Esophagus (tissue), 2 donors: ENCODE data around the gene MYO16. TPM values are rescaled to one million over a fixed set of nuclear protein-coding genes. Genes with fewer than 3 reads are reported as not detected.

Source experiments
- H3K27ac ChIP-seq, 2 donors: one replicate each; pipeline ENCODE4 v1.5.1; 2013; ENCODE audit warnings: low read depth in 2 of 2, mild to moderate bottlenecking in 2 of 2, inconsistent platforms in 1 of 2, low read length in 1 of 2, moderate library complexity in 1 of 2
- H3K27me3 ChIP-seq, 2 donors: one replicate each; pipeline ENCODE4 v1.6.1; 2013; ENCODE audit warnings: low read length in 2 of 2, control low read depth in 1 of 2, mild to moderate bottlenecking in 1 of 2; ENCODE audit not compliant: insufficient read depth in 2 of 2, control insufficient read depth in 1 of 2
- H3K36me3 ChIP-seq, 2 donors: one replicate each; pipeline ENCODE4 v1.6.1; 2013; ENCODE audit warnings: low read length in 1 of 2; ENCODE audit not compliant: control insufficient read depth in 2 of 2, insufficient read depth in 2 of 2
- H3K4me1 ChIP-seq, 2 donors: one replicate each; pipeline ENCODE4 v1.6.1; 2013; ENCODE audit warnings: low read length in 1 of 2; ENCODE audit not compliant: control insufficient read depth in 2 of 2, insufficient read depth in 2 of 2
- H3K4me3 ChIP-seq, 2 donors: one replicate each; pipeline ENCODE4 v1.5.1; 2013; ENCODE audit warnings: low read length in 2 of 2, mild to moderate bottlenecking in 2 of 2, low read depth in 1 of 2, moderate library complexity in 1 of 2
- H3K9me3 ChIP-seq, 2 donors: one replicate each; pipeline ENCODE4 v1.6.1; 2013; ENCODE audit warnings: mild to moderate bottlenecking in 2 of 2, low read depth in 1 of 2, low read length in 1 of 2, moderate library complexity in 1 of 2; ENCODE audit not compliant: control insufficient read depth in 2 of 2, insufficient read depth in 1 of 2
- WGBS, 2 donors: extraction: QIAGEN DNeasy Blood & Tissue Kit; methylation state at CpG; one replicate each; pipeline ENCODE4 v1.1.7; 2013; 5-methylcytosine and 5-hydroxymethylcytosine counted together
- polyA plus RNA-seq, 2 donors: library from polyadenylated mRNA; stranded (reverse); fragments of 200-250 nt; gene quantifications; one replicate each; pipeline ENCODE4 v1.2.3, GENCODE V29; 2013
- donor health status: healthy with polysubstance abuse.
- donor health status: Bipolar disorder and iron deficiency.

The MYO16 gene
- polyA plus RNA-seq, 2 donors = 0.06 to 0.18 TPM

- Histone ChIP-seq H3K9me3 (peaks cover 0 to 3% of the 10 kb centered on the region in 2 donors), H3K27me3 (no peaks in the 10 kb centered on the region), H3K27ac (no peak overlapping the region), H3K4me3 (no peak overlapping the region), H3K4me1 (no peaks in the 10 kb centered on the region), H3K36me3 (no peaks in the 10 kb centered on the region)
- WGBS, 2 donors = 80 to 86% methylated on average over 3 of the region's 3 CpGs
Measured at GRCh38 chr13:108677806-108678205, 48.4 kb downstream of the MYO16 start.

- peaks cover 0 to 3% of the 10 kb centered on the region in 2 donors for H3K9me3 ChIP-seq
- H3K4me3 ChIP-seq = no peak overlapping the region
- WGBS, 2 donors = 53 to 77% methylated on average over 1 of the region's 1 CpG
- H3K27me3 ChIP-seq = no peaks in the 10 kb centered on the region
- H3K4me1 ChIP-seq = no peaks in the 10 kb centered on the region
- H3K27ac ChIP-seq = no peak overlapping the region
- no peaks in the 10 kb centered on the region for H3K36me3 ChIP-seq
Measured at GRCh38 chr13:108680011-108680410, 50.6 kb downstream of the MYO16 start.

- no peak overlapping the region for H3K4me3 ChIP-seq
- H3K27me3 ChIP-seq = no peaks in the 10 kb centered on the region
- peaks cover 0 to 3% of the 10 kb centered on the region in 2 donors for H3K9me3 ChIP-seq
- no peak overlapping the region for H3K27ac ChIP-seq
- 67 to 81% methylated on average over 8 of the region's 8 CpGs for WGBS, 2 donors
- H3K4me1 ChIP-seq = no peaks in the 10 kb centered on the region
- no peaks in the 10 kb centered on the region for H3K36me3 ChIP-seq
Measured at GRCh38 chr13:108681986-108682575, 52.7 kb downstream of the MYO16 start.

- peaks cover 0 to 3% of the 10 kb centered on the region in 2 donors for H3K9me3 ChIP-seq
- H3K27ac ChIP-seq = no peak overlapping the region
- H3K36me3 ChIP-seq = no peaks in the 10 kb centered on the region
- WGBS, 2 donors = 76 to 84% methylated on average over 4 of the region's 4 CpGs
- no peaks in the 10 kb centered on the region for H3K27me3 ChIP-seq
- no peak overlapping the region for H3K4me3 ChIP-seq
- no peaks in the 10 kb centered on the region for H3K4me1 ChIP-seq
Measured at GRCh38 chr13:108682714-108683113, 53.3 kb downstream of the MYO16 start.

GRCh38 chr13:108686027-108686426, 56.6 kb downstream of the MYO16 start:
- no peaks in the 10 kb centered on the region for H3K36me3 ChIP-seq
- no peaks in the 10 kb centered on the region for H3K9me3 ChIP-seq
- no peaks in the 10 kb centered on the region for H3K4me1 ChIP-seq
- no peak overlapping the region for H3K27ac ChIP-seq
- 78 to 86% methylated on average over 5 of the region's 5 CpGs for WGBS, 2 donors
- no peak overlapping the region for H3K4me3 ChIP-seq
- no peaks in the 10 kb centered on the region for H3K27me3 ChIP-seq

- WGBS, 2 donors = 87 to 96% methylated on average over 1 of the region's 1 CpG
- no peak overlapping the region for H3K27ac ChIP-seq
- no peaks in the 10 kb centered on the region for H3K27me3 ChIP-seq
- H3K4me3 ChIP-seq = no peak overlapping the region
- H3K4me1 ChIP-seq = no peaks in the 10 kb centered on the region
- no peaks in the 10 kb centered on the region for H3K36me3 ChIP-seq
- H3K9me3 ChIP-seq = no peaks in the 10 kb centered on the region
Measured at GRCh38 chr13:108690726-108691125, 61.3 kb downstream of the MYO16 start.

- Histone ChIP-seq H3K4me3 (no peak overlapping the region), H3K36me3 (no peaks in the 10 kb centered on the region), H3K9me3 (no peaks in the 10 kb centered on the region), H3K4me1 (no peaks in the 10 kb centered on the region), H3K27ac (no peak overlapping the region), H3K27me3 (no peaks in the 10 kb centered on the region)
- 33 to 50% methylated on average over 9 of the region's 9 CpGs for WGBS, 2 donors
Measured at GRCh38 chr13:108700422-108701170, 71.2 kb downstream of the MYO16 start.

GRCh38 chr13:108702171-108702570, 72.8 kb downstream of the MYO16 start:
- no peak overlapping the region for H3K27ac ChIP-seq
- peaks cover 2 to 3% of the 10 kb centered on the region in 2 donors for H3K9me3 ChIP-seq
- no peak overlapping the region for H3K4me3 ChIP-seq
- no peaks in the 10 kb centered on the region for H3K27me3 ChIP-seq
- no peaks in the 10 kb centered on the region for H3K36me3 ChIP-seq
- no peaks in the 10 kb centered on the region for H3K4me1 ChIP-seq

GRCh38 chr13:108705031-108705430, 75.6 kb downstream of the MYO16 start:
- Histone ChIP-seq H3K4me1 (no peaks in the 10 kb centered on the region), H3K36me3 (no peaks in the 10 kb centered on the region), H3K27me3 (no peaks in the 10 kb centered on the region), H3K4me3 (no peak overlapping the region), H3K9me3 (peaks cover 2 to 3% of the 10 kb centered on the region in 2 donors), H3K27ac (no peak overlapping the region)
- WGBS, 2 donors = 70 to 87% methylated on average over 4 of the region's 4 CpGs

- WGBS, 2 donors = 50 to 51% methylated on average over 1 of the region's 1 CpG
- Histone ChIP-seq H3K4me3 (no peak overlapping the region), H3K27me3 (no peaks in the 10 kb centered on the region), H3K27ac (no peak overlapping the region), H3K36me3 (no peaks in the 10 kb centered on the region), H3K9me3 (peaks cover 2 to 3% of the 10 kb centered on the region in 2 donors), H3K4me1 (no peaks in the 10 kb centered on the region)
Measured at GRCh38 chr13:108707584-108707983, 78.2 kb downstream of the MYO16 start.
